ENCODE results near the gene MAGEB6. TPM values are rescaled to one million over a fixed set of nuclear protein-coding genes. Genes with fewer than 3 reads are reported as not detected.
A peak's percentile ranks its signal among the peaks of the same experiment; 100 is the strongest.
"Not testable (repeated sequence)": the region's sequence is repeated elsewhere in the genome, so short reads cannot be mapped to it uniquely, and the experiment has no call there.

Gene MAGEB6
- not detected for total RNA-seq

GRCh38 chrX:26192204-26192603, at the start of gene MAGEB6:
Gene MAGEB6 (plus strand): TSS chrX:26192440. CDS start chrX:26193847, 1,407 bp downstream.
- TF ChIP-seq, protein P1, sequence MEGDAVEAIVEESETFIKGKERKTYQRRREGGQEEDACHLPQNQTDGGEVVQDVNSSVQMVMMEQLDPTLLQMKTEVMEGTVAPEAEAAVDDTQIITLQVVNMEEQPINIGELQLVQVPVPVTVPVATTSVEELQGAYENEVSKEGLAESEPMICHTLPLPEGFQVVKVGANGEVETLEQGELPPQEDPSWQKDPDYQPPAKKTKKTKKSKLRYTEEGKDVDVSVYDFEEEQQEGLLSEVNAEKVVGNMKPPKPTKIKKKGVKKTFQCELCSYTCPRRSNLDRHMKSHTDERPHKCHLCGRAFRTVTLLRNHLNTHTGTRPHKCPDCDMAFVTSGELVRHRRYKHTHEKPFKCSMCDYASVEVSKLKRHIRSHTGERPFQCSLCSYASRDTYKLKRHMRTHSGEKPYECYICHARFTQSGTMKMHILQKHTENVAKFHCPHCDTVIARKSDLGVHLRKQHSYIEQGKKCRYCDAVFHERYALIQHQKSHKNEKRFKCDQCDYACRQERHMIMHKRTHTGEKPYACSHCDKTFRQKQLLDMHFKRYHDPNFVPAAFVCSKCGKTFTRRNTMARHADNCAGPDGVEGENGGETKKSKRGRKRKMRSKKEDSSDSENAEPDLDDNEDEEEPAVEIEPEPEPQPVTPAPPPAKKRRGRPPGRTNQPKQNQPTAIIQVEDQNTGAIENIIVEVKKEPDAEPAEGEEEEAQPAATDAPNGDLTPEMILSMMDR (IDR thresholded peaks at IDR 0.05) = no peak
- TF ChIP-seq POLR2A (IDR thresholded peaks at IDR 0.05) = no peak
- Histone ChIP-seq H3K27ac (no peak within 1 kb of the TSS), H3K9me3 (no peaks in the 10 kb centered on the region), H3K4me3 (no peak within 1 kb of the TSS), H3K4me1 (no peaks in the 10 kb centered on the region), H3K36me3 (replicated peaks in 1 of 2; ENCODE audit: insufficient read depth in 1 of 2, low read depth in 2 of 2) (no peaks in the 10 kb centered on the region), H3K27me3 (no peaks in the 10 kb centered on the region)
- intact Hi-C loops (cut with DNase I) = no loop called here
- 75 to 100% methylated on average over 2 to 8 of the region's 17 CpGs for WGBS, 2 donors
- ATAC-seq (no peak), DNase-seq (no peak)

DNA sequence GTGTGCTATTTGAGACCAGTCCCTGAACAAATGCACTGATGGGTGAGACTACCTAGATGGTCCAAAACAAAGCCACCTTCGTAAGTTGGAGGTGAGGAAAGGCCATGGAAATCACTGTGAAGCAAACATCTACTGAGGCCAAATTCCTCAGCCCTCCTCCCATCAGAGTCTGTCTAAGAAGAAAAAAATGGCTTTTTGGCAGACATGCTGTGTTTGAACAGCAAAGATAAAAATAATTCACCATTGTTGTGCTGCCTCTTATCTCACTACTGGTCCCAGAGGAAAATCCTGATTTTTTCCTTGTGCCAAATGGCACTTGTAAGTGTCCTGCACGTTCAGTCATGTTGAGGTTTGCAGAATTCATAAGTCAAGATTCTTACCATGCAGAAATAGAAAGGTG, 46.2 kb upstream of the MAGEB6 start:
- no peak for TF ChIP-seq POLR2A (IDR thresholded peaks at IDR 0.05)
- TF ChIP-seq, protein P1 (IDR thresholded peaks at IDR 0.05) = no peak
- H3K27me3 ChIP-seq = no peaks in the 10 kb centered on the region
- H3K36me3 ChIP-seq (replicated peaks in 1 of 2; ENCODE audit: insufficient read depth in 1 of 2, low read depth in 2 of 2) = no peaks in the 10 kb centered on the region
- WGBS, 2 donors = 0 to 13% methylated on average over 2 of the region's 2 CpGs
- no peak overlapping the region for H3K4me3 ChIP-seq
- H3K9me3 ChIP-seq = no peaks in the 10 kb centered on the region
- H3K27ac ChIP-seq = no peak overlapping the region
- DNase-seq (no peak), ATAC-seq (peak; percentile 53)
- H3K4me1 ChIP-seq = peaks cover 8% of the 10 kb centered on the region
- intact Hi-C loops (cut with DNase I) = no loop called here

GRCh38 chrX:26160301-26160700, 31.9 kb upstream of the MAGEB6 start, which contains the start of gene MAGEB6B:
Gene MAGEB6B (plus strand): TSS chrX:26160601. CDS start chrX:26160601, 0 bp downstream.
- Histone ChIP-seq H3K36me3 (replicated peaks in 1 of 2; ENCODE audit: insufficient read depth in 1 of 2, low read depth in 2 of 2) (no peaks in the 10 kb centered on the region), H3K9me3 (no peaks in the 10 kb centered on the region), H3K27me3 (no peaks in the 10 kb centered on the region), H3K27ac (no peak within 1 kb of the TSS), H3K4me3 (no peak within 1 kb of the TSS), H3K4me1 (no peaks in the 10 kb centered on the region)
- ATAC-seq (no peak), DNase-seq (no peak)
- intact Hi-C loops (cut with DNase I) = no loop called here
- TF ChIP-seq, protein P1 (IDR thresholded peaks at IDR 0.05) = no peak
- no peak for TF ChIP-seq POLR2A (IDR thresholded peaks at IDR 0.05)
- WGBS, 2 donors = 94 to 100% methylated on average over 1 to 10 of the region's 10 CpGs

DNA sequence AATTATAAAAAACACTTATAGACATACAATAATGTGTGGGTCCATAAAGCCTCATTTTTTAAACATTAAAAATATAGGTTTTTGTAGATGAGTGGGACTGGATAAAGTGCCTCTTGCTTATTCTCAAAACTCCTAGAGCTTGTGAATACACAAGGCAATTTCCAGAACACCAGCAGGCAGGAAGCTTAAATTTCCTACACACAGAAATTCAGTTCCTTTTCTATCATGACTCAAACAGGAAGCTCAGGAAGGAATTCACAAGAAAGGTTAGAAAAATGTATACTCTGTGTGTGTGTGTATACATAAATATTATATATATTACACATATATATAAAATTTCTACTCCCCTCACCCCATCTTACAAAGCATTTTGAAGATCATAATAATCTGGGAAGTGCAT, 11.3 kb downstream of the MAGEB6 start:
- DNase-seq = no peak
- Histone ChIP-seq H3K4me1 (peaks cover 9% of the 10 kb centered on the region), H3K9me3 (no peaks in the 10 kb centered on the region), H3K27ac (no peak overlapping the region), H3K36me3 (replicated peaks in 1 of 2; ENCODE audit: insufficient read depth in 1 of 2, low read depth in 2 of 2) (no peaks in the 10 kb centered on the region), H3K27me3 (no peaks in the 10 kb centered on the region), H3K4me3 (no peak overlapping the region)
- intact Hi-C loops (cut with DNase I) = no loop called here
- TF ChIP-seq POLR2A (IDR thresholded peaks at IDR 0.05) = no peak
- TF ChIP-seq, protein P1 (IDR thresholded peaks at IDR 0.05) = no peak
- ATAC-seq = no peak

- intact Hi-C loops (cut with DNase I); H3K27ac ChIP-seq; H3K4me1 ChIP-seq; DNase-seq; H3K4me3 ChIP-seq; ATAC-seq; H3K9me3 ChIP-seq; H3K36me3 ChIP-seq (replicated peaks in 1 of 2; ENCODE audit: insufficient read depth in 1 of 2, low read depth in 2 of 2); H3K27me3 ChIP-seq: not testable (repeated sequence)
- 97% methylated on average over 26 of the region's 27 CpGs; no CpG with 5 or more reads in 1 of the 2 donors for WGBS, 2 donors
Measured at GRCh38 chrX:26204717-26205116, 12.5 kb downstream of the MAGEB6 start.

Data from body of pancreas (tissue), 4 donors.